Gastrocnemius medialis (tissue), 4 donors: ENCODE measurements around the gene CTIF.

Experiments used
- POLR2A ChIP-seq, 2 donors: fragments of 450-650 bp; IDR thresholded peaks; one replicate each; pipeline ENCODE4 v1.6.1; 2017; ENCODE audit warnings: antibody characterized with exemption in 2 of 2, mild to moderate bottlenecking in 2 of 2, moderate library complexity in 2 of 2
- TF ChIP-seq, protein P1 (sequence below), 5 experiments: fragments of 450-650 bp in 3 of 5; fragments of 200-600 bp in 2 of 5; sonication (generic) in 2 of 5; IDR thresholded peaks in 4 of 5; conservative IDR thresholded peaks in 1 of 5; 1 replicate in 4 of 5; 2 replicates in 1 of 5; pipeline ENCODE4 v1.5.1; 2016 to 2019; ENCODE audit warnings: antibody characterized with exemption in 5 of 5, mild to moderate bottlenecking in 3 of 5, moderate library complexity in 3 of 5

- no peak for TF ChIP-seq POLR2A (IDR thresholded peaks at IDR 0.05)
- TF ChIP-seq, protein P1, sequence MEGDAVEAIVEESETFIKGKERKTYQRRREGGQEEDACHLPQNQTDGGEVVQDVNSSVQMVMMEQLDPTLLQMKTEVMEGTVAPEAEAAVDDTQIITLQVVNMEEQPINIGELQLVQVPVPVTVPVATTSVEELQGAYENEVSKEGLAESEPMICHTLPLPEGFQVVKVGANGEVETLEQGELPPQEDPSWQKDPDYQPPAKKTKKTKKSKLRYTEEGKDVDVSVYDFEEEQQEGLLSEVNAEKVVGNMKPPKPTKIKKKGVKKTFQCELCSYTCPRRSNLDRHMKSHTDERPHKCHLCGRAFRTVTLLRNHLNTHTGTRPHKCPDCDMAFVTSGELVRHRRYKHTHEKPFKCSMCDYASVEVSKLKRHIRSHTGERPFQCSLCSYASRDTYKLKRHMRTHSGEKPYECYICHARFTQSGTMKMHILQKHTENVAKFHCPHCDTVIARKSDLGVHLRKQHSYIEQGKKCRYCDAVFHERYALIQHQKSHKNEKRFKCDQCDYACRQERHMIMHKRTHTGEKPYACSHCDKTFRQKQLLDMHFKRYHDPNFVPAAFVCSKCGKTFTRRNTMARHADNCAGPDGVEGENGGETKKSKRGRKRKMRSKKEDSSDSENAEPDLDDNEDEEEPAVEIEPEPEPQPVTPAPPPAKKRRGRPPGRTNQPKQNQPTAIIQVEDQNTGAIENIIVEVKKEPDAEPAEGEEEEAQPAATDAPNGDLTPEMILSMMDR (IDR thresholded peaks at IDR 0.05 in 4 of 5, conservative IDR thresholded peaks at IDR 0.05 in 1 of 5): no peak
Observed at GRCh38 chr18:48670751-48671560, 132.1 kb downstream of the CTIF start.
